Measurements from ENCODE around the gene ACSM2B.
A peak's percentile ranks its signal among the peaks of the same experiment; 100 is the strongest.
"Not testable (repeated sequence)": the region's sequence is repeated elsewhere in the genome, so short reads cannot be mapped to it uniquely, and the experiment has no call there.

ACSM2B gene, protein sequence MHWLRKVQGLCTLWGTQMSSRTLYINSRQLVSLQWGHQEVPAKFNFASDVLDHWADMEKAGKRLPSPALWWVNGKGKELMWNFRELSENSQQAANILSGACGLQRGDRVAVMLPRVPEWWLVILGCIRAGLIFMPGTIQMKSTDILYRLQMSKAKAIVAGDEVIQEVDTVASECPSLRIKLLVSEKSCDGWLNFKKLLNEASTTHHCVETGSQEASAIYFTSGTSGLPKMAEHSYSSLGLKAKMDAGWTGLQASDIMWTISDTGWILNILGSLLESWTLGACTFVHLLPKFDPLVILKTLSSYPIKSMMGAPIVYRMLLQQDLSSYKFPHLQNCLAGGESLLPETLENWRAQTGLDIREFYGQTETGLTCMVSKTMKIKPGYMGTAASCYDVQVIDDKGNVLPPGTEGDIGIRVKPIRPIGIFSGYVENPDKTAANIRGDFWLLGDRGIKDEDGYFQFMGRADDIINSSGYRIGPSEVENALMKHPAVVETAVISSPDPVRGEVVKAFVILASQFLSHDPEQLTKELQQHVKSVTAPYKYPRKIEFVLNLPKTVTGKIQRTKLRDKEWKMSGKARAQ

DNA sequence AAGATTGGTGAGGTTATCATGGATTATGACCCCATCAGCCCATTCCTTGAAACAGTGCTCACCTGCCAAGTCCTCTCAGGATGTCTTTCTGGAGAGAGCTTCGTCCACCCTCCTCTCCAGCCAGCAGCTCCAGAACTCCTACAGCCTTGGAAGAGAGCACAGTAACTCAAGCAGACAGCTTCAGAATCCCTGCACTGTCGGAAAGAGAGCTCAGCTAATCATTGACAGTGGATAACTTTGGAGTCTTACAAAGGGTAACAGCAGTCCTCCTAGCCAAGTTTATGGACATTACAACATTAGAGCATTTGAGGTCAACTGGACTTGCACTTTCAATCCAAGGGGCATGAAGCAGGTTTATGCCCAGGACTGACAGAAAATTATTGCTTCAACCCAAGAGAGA, at the start of gene ACSM2B:
Gene ACSM2B, minus strand, starts transcription at position 223 of the 400 bp plus-strand sequence. CDS start 11,522 bp downstream, outside the sequence.
- not testable (repeated sequence) for DNase-seq

DNA sequence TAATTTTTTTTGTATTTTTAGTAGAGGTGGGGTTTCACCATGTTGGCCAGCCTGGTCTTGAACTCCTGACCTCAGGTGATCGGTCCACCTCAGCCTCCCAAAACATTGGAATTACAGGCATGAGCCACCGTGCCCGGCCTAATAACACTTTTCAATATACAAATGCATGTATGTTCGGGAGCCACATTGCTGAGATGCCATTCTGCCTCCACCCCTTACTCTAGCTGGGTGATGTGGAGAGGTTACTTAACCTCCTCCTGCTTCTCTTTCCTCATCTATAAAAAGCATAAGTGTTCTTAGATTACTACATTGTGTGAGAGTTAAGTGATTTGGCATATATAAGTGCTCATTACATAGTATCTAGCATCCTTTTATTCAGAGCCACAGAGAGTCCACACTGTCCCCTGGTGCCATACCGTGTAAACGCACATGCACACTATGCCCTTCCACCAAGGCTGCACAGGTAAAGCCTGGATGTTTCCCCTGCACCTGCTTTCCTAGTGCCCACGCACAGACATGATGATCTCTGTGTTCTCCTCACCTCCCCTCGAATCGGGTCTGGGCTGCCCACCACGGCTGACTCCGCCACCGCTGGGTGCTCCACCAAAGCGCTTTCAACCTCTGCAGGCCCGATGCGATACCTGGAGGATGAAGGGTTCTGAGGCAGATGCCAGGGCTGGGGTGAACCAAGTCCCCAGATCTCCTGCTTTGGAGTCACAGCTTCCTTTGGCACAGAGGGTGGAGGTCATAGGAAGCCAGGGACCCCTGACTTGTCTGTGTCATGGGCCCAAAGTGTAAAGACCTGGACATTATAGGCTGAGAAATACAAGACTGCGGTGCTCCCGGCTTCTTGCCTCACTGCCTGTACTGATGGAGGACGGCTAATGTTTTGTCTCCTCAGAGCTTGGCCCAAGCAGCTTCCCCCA, 49.0 kb upstream of the ACSM2B start:
- no peak for DNase-seq

DNA sequence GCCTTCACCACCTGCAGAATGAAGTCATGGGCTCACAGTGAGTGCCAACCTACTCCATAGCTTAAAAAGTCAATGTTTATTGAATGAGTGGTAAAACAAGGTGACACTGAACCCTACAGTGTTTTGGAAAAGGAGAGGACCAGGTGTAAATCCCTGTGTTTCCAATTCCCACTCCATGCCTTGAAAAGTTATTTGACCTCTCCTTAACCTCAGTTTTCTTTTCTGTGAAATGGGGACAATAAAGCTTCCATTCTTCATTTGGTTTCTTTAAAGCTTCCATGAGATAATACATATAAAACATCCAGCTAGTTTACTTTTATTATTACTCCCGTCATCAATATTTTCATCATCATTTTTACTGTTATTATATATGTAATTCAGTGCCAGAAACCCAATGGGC, 48.0 kb upstream of the ACSM2B start:
- DNase-seq: no peak

DNA sequence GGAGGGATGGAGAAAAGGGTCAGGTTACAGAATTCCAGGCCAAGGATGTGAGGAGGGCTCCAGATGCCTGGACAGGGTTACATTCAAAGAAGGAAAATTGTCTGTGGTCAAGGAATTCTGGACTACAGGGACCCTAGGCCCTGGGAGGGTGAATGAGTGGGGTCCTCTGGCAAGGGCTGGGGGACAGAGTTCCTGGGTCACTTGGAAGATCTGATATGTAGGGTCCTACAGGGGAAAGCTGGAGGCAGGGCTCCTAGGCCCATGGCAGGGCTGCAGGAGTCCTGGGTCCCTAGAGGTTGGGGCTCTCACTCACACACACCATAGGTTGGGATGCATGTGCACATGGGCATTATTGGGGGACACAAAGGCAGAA, 46.3 kb upstream of the ACSM2B start:
- no peak for DNase-seq

DNA sequence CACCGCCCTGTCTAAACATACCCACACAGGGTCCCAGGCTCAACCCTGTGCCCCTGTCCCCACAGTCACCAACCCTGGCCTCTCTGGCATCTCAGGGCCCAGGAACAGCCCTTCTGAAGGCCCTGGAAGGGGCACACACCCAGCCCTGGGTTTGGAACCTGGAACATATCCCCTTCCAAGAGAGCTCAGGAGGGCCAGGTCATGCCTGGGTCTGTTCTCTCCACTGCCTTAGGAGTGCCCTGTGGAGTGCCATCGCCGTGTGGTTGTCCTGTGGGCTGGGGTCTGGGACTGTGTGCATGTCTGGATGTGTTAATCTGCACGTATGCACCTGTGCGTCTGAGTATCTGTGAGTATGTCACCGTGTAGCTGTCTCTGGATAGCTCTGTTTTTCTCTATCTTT, 45.2 kb upstream of the ACSM2B start:
- DNase-seq: no peak

DNA sequence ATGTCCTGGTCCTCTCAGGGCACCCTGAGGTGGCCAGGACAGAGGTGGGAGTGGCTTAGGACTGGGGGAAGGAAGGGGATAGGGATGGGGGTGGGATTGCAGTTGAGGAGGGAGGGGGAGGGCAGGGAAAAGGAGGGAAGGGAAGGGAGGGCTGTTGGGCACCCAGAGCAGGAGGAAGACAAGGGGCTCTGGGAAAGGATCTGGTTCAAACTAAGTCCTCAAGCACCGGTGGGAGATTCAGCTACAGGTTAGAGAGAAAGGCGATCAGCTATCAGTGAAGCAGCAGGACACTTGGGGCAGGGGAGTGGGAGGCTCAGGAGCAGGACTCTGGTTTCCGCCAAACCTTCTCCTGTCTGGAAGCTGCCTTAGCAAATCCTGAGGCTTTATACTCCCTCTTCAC, 44.6 kb upstream of the ACSM2B start:
- no peak for DNase-seq

DNA sequence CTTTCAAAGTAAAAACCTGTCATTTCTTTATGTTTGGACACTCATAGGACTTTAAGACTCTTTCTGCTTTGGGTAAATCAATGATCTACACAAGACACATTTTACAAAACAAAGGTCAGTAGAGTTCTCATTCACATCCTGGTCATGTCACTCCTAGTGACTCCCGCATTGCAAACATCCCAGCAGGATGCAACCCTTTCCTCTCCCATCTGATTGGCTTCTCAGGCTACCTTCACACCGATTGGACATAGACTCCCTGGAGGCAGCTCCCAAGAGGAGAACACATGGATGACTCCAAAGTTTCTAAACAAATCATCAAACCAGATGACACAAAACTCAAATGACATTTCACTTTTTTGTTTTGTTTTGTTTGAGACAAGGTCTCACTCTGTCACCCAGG, 43.8 kb upstream of the ACSM2B start:
- no peak for DNase-seq

DNA sequence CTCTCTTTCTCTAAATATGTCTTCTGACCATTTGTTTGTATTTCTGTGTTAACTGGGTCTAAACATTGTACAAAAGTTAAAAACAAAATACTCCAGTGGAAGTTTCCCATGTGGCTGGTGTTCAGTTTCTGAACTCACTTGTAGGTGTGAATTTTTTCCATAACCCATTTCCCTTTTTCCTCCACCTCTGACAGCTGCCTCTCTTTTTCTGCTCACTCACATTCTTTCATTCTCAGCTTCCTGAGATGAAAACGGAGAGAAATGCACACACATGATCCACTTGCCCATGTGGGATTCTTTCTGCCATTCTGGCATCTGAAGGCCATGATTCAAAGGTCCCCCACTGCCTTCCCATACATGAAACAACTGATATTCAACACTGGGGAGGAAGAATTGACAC, 41.1 kb upstream of the ACSM2B start:
- no peak for DNase-seq

DNA sequence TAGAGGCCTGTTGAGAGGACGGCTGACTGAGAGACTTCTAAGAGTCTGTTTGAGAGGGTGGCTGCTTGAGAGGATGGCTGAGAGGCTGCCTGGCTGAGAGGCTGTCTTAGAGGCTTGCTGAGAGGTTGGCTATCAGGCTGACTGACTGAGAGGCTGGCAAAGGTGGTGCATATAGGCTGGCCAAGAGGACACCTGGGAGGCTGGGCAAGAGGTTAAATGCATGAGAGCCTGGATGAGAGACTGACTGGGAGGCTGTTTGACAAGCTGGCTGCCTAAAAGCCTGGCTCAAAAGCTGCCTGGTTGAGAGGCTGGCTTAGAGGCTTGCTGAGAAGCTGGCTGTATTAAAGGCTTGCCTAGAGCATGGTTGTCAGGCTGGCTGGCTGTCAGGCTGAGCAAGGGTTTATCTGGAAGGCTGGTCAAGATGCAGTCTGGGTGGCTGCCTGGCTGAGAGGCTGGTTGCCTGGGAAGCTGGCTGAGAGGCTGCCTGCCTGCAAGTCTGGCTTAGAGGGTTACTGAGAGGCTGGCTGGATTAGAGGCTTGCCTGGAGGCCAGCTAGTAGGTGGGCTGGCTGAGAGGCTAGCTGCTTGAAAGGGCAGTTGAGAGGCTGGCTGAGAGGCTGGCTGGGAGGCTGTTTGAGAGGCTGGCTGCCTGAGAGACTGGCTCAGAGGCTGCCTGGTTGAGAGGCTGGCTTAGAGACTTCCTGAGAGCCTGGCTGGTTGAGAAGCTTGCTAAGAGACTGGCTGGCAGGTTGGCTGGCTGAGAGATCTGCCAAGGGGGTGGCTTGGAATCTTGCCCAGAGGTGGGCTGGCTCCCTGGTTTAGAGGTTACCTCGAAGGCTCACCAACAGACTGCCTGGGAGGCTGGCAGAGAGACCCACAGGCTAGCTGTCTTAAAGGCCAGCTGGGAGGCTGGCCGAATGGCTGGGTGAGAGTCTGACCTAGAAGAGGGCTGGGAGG, 38.3 kb upstream of the ACSM2B start:
- no peak for DNase-seq

DNA sequence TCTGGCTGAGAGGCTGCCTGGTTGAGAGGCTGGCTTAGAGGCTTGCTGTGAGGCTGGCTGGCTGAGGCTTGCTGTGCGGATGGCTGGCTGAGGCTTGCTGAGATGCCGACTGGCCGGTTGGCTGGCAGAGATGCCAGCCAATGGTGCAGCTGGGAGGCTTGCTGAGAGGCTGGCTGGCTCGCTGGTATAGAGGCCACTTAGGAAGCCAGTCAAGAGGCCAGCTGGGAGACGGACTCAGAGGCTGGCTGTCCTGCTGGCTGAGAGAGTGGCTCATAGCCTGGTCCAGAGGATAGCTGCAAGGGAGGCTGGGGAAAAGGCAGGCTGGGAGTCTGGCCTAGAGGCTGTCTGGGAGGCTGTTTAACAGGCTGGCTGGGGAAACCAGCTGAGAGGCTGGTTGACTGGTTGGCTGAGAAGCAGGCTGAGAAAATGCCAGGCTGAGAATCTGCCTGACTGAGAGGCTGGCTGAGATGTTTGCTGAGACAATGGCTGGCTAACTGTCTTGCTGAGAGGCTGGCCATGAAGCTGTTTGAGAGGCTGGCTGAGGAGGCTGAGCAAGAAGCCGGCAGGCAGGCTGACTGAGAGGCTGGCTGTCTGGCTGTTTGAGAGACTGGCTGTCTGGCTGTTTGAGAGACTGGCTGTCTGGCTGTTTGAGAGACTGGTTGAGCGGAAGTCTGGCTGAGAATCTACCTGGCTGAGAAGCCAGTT, 37.5 kb upstream of the ACSM2B start:
- no peak for DNase-seq

DNA sequence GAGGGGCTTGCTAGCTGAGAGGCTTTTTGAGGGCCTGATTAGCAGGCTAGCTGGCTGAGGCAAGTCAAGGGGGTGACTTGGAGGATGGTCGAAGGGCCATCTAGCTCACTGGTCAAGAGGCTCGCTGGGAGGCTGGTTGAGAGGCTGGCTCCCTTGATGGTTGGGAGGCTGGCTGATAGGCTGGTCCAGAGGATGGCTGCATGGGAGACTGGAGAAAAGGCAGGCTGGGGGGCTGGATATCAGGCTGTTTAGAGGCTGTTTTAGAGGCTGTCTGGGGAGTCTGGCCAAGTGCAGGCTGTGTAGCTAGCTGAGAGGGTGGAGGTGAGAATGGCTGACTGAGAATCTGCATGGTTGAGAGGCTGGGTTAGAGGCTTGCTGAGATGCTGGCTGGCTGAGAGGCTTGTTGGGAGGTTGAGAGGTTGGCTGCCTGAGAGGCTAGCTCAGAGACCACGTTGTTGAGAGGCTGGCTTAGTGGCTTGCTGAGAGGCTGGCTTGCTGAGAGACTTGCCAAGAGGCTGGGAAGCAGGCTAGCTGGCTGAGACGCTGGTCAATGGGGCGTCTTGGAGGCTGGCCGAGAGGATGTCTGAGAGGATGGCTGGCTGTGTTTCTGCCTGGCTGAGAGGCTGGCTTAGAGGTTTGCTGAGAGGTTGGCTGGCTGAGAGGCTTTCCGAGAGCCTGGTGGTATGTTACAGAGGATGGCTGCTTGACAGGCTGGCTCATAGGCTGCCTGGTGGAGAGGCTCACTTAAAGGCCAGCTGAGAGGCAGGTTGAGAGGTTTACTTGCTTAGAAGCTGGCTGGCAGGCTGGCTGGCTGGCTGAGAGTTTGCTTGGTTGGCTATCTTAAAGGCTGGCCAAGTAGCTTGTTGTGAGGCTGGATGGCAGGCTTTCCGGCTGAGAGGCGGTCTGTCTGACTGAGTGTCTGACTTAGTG, 36.6 kb upstream of the ACSM2B start:
- DNase-seq: no peak

DNA sequence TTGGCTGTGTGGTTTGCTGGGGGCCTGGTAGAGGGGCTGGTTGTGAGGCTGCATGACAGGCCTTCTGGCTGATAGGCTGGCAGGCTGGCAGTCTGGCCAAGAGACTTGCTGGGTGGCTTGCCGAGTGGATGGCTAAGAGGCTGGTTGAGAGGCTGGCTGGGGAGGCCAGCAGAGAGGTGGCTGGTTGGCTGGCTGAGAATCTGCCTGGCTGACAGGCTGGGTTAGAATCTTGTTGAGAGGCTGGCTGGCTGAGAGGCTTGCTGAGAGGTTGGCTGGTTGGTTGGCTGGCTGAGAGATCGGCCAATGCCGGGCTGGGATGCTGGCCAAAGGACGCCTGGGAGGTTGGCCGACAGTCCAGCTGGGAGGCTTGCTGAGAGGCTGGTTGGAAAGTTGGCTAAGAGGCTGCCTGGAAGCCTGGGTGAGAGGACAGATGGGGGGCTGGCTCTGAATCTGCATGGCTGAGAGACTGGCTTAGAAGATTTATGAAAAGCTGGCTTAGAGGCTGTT, 35.9 kb upstream of the ACSM2B start:
- DNase-seq: peak in 1 of 2 experiments; percentile 43

DNA sequence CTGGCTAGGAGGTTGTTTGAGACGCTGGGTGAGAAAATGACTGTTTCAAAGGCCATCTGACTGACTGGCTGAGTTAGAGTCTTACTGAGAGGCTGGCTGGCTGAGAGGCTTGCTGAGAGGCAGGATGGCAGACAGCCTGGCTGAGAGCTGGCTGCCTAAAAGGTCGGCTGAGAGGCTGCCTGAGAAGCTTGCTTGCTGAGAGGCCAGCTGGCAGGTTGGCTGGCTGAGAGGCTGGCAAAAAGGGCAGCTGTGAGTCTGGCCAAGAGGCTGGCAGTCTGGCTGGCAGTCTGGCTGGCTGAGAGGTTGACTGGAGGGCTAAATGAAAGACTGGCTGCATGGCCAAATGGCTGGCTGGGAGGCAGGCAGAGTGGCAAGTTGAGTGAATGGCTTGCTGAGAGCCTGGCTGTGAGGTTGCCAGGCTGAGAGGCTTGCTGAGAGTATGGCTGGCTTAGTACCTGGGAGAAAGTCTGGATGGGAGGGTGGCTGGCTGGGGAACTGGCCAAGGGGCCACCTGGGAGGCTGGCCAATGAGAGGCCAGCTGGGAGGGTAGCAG, 35.3 kb upstream of the ACSM2B start:
- peak in 1 of 2 experiments; percentile 25 for DNase-seq

DNA sequence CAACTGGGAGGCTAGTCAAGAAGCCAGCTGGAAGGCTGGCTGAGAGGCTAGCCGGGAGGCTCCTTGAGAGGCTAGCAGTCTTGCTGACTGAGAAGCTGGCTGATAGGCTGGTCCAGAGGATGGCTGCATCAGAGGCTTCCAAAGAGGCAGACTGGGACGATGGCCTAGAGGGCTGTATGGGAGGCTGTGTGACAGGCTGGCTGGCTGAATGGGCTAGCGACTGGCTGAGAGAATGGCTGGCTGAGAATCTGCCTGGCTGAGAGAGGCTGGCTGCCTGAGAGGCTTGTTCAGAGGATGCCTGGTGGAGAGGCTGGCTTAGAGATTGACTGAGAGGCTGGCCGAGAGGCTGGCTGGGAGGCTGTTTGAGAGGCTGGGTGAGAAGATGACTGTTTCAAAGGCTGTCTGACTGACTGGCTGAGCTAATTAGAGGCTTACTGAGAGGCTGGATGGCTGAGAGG, 34.8 kb upstream of the ACSM2B start:
- DNase-seq: no peak

DNA sequence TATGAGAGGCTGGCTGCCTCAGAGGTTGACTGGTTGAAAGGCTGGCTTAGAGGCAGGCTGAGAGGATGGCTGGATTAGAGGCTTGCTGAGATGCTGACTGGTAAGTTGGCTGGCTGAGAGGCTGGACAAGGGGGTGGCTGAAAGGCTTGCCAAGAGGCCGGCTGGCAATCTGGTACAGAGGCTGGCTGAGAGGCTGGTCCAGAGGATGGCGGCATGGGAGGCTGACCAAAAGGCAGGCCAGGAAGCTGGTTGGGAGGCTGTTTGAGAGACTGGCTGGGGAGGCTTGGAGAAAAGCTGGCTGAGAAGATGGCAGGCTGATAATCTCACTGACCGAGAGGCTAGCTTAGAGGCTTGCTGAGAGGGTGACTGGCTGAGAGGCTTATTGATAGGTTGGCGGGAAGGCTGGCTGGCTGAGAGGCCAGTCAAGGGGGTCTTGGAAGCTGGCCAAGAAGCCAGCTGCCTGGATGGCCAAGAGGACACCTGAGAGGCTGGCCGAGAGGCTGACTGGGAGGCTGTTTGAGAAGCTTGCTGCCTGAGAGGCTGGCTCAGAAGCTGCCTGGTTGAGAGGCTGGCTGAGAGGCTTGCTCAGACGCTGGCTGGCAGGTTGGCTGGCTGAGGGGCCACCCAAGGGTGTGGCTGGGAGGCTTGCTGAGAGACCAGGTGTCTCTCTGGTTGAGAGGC, 34.2 kb upstream of the ACSM2B start:
- no peak for DNase-seq

DNA sequence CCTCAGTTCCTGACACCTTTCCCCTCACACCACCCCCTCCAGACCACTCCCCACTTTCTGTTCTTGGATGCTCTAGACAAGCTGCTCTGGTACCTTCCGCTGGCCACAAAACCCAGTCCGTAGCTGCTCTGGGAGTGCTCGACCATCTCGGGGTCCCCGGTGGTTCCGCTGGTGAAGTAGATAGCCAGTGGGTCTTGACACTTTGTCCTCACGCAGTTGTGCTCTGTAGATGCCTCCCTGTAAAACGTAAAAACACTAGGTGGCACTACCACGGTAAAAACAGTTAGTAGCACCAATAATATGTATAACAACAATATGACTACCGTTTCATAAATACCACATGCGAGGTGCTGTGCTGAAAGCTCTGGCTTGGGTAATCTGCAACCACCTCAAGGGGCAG, 26.0 kb upstream of the ACSM2B start:
- not testable (repeated sequence) for DNase-seq

DNA sequence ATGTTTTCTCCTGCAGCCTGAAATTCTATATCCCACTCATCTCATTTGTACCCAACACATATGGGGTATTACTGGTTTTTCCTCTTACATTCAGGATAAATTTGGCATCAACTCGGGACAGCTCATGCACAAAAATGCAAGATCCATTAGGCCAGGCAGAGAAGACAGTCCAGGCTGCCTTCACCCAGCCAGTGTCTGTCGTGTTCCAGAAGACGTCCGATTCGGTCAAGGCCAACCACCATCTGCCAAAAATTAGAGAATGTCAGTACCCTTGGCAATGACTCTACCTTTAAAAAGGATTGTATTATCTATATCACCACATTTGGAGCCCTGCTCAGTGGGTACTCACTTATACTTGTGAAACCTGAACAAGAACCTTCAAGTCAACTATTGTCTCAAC, 23.3 kb upstream of the ACSM2B start:
- DNase-seq: not testable (repeated sequence)

DNA sequence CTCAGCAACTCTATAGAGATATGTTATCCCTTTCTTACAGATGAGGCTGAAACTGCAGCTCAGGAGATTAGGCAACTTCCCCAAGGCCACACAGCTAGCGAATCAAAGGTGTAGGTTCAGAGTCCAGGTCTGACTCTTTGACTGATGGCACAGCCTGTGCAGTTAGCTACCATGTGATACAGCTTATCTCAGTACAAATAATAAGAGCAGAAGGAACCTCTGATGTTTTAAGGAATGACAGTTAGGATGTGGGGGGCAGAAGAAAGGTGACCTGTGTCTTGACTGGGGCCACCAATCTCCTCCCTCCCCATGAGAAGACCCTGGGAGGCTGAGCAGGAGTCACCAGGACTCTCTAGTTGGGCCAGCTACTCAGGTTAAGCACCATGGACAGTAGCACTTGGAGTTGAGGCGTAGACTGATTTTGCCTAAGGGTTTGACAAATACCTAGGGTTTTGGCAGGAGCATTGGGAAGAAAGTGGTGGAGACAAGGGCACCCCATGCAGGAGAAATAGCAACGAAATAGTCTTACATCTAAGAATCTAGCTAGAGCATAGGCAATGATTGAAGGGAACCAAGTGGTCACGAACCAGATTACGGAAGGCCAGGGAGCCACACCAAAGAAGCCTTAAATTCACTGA, 22.8 kb upstream of the ACSM2B start:
- DNase-seq: no peak

DNA sequence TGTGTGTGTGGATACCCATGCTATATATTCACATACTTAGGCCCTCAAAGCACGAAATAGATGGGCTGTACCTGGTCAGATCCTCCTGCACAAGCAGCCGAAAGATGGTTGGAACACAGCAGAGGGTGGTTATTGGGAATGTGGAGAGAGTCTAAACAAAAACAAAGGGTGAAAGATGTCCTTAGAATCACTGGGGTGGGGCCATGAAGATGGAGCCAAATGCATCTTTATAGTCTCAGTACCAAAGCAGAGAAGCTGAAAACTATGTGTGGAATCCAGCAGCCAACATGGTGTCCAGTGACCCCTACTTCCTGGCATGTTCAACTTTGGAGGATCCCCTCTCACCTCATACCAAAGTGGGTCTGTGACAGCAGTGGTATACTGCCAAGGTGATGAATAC, 19.5 kb upstream of the ACSM2B start:
- DNase-seq: not testable (repeated sequence)
